ENCODE measurements around the gene HSD17B3.

- no peak for TF ChIP-seq CTCF (IDR thresholded peaks at IDR 0.05)
- TF ChIP-seq POLR2A (IDR thresholded peaks at IDR 0.05), result no peak
These were observed 19.5 kb upstream of the HSD17B3 start for GRCh38 chr9:96321515-96321914.
